Prostate gland (tissue), 2 donors: Measurements from ENCODE around the gene LIN28A. TPM values are rescaled to one million over a fixed set of nuclear protein-coding genes. Genes with fewer than 3 reads are reported as not detected.

Experiments used
- DNase-seq: peaks from one replicate; pipeline ENCODE4 v3.0.0-alpha.2; 2019; ENCODE audit warnings: low spot score
- H3K27ac ChIP-seq, 2 donors: fragments of 200-600 bp; sonication (generic); 2 replicates each; pipeline ENCODE4 v1.5.1; 2017 to 2019
- H3K27me3 ChIP-seq: fragments of 200-600 bp; sonication (generic); replicated peaks from 2 replicates; pipeline ENCODE4 v1.5.1; 2019; ENCODE audit not compliant: insufficient read depth
- H3K36me3 ChIP-seq, 2 donors: fragments of 200-600 bp; sonication (generic); 1 replicate in 1 of 2; 2 replicates in 1 of 2; pipeline versions ENCODE4 v1.5.1 to v1.8.1; 2017 to 2019
- H3K4me1 ChIP-seq: fragments of 200-600 bp; sonication (generic); replicated peaks from 2 replicates; pipeline ENCODE4 v1.5.1; 2019
- H3K4me3 ChIP-seq, 2 donors: fragments of 200-600 bp; sonication (generic); 2 replicates each; pipeline ENCODE4 v1.5.1; 2017 to 2019
- H3K9me3 ChIP-seq: fragments of 200-600 bp; sonication (generic); 2 replicates; pipeline ENCODE4 v1.5.1; 2017
- POLR2A ChIP-seq: fragments of 450-650 bp; IDR thresholded peaks from one replicate; pipeline ENCODE4 v1.6.1; 2016; ENCODE audit warnings: antibody characterized with exemption, mild to moderate bottlenecking
- POLR2AphosphoS5 ChIP-seq: sonication (generic); formaldehyde crosslinking; IDR thresholded peaks from one replicate; pipeline ENCODE4 v1.6.1; 2017; ENCODE audit warnings: antibody characterized with exemption
- WGBS: methylation state at CpG from one replicate; pipeline ENCODE4 v1.1.5; 2018; 5-methylcytosine and 5-hydroxymethylcytosine counted together
- intact Hi-C: fragments of 100-400 bp; cut with DNase I; formaldehyde crosslinking; loops from one replicate; pipeline ENCODE4 v1.14.2; 2022
- total RNA-seq, 2 donors: library from RNA; depleted of rRNA; stranded (reverse); fragments of >200 nt; gene quantifications; one replicate each; pipeline ENCODE4 v1.1.0, GENCODE V29; 2016
- TF ChIP-seq, protein P1 (sequence below), 4 experiments: fragments of 200-600 bp in 2 of 4; fragments of 450-650 bp in 2 of 4; sonication (generic) in 2 of 4; IDR thresholded peaks; 1 replicate in 3 of 4; 2 replicates in 1 of 4; pipeline ENCODE4 v1.5.1; 2016 to 2019; ENCODE audit warnings: antibody characterized with exemption in 4 of 4, mild to moderate bottlenecking in 2 of 4, moderate library complexity in 2 of 4

The LIN28A gene
- total RNA-seq, 2 donors from 2014 or later, result 0.17 TPM; not detected in 1

DNA sequence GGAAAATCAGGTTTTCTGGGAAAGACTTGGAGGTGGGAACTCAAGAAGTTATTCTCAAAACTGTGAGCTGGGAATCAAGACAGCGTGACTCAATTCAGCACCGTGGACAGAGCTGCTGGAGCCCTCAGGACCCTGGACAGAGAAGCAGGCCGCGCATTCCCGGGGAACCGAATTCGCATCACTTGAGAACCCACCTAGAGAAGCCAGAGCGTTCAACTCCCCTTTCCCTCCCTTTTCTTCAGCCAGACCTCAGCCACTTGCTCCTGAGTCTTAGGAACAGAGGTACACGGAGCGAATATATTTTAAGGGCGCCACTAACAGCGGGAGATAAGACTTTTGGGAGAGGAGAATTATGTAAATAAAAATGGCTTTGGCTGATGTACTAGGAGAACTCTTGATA is 2.0 kb upstream of the LIN28A start:
- WGBS, result 1% methylated on average over 12 of the region's 12 CpGs
- DNase-seq, result peak; percentile 58
- H3K9me3 ChIP-seq, result no peaks in the 10 kb centered on the region

DNA sequence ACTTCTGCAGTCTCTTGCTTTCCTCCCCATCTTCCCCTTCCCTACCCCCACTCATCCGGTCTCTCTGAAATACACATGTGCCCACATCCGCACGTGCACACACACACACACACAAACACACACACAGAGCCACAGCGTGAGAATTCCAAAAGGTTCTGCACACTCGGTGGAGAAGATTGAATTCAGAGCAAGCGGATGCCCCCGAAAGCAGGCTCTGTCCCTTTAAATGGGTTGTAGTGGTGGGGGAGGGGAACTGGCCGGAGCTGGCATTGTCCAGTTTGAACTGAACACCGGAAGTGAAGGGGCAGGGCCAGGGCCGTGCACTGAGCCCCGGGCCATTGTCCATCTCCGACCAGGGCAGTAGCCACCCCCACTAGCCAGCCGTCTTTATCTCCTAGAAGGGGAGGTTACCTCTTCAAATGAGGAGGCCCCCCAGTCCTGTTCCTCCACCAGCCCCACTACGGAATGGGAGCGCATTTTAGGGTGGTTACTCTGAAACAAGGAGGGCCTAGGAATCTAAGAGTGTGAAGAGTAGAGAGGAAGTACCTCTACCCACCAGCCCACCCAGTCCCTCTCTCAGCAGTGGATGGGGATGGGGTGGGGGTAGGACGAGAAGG is 1.3 kb upstream of the LIN28A start:
- Histone ChIP-seq H3K4me1 (no peaks in the 10 kb centered on the region), H3K9me3 (no peaks in the 10 kb centered on the region), H3K27me3 (peaks cover 34% of the 10 kb centered on the region), H3K4me3 (no peak overlapping the region), H3K36me3 (no peaks in the 10 kb centered on the region), H3K27ac (no peak overlapping the region)
- 3% methylated on average over 16 of the region's 16 CpGs for WGBS
- TF ChIP-seq, protein P1, sequence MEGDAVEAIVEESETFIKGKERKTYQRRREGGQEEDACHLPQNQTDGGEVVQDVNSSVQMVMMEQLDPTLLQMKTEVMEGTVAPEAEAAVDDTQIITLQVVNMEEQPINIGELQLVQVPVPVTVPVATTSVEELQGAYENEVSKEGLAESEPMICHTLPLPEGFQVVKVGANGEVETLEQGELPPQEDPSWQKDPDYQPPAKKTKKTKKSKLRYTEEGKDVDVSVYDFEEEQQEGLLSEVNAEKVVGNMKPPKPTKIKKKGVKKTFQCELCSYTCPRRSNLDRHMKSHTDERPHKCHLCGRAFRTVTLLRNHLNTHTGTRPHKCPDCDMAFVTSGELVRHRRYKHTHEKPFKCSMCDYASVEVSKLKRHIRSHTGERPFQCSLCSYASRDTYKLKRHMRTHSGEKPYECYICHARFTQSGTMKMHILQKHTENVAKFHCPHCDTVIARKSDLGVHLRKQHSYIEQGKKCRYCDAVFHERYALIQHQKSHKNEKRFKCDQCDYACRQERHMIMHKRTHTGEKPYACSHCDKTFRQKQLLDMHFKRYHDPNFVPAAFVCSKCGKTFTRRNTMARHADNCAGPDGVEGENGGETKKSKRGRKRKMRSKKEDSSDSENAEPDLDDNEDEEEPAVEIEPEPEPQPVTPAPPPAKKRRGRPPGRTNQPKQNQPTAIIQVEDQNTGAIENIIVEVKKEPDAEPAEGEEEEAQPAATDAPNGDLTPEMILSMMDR (IDR thresholded peaks at IDR 0.05), result no peak
- TF ChIP-seq POLR2A, result no peak
- no peak for TF ChIP-seq POLR2AphosphoS5
- intact Hi-C loops, result no loop called here
- DNase-seq, result no peak

More for the DNA sequence above, 2.0 kb upstream of the LIN28A start:
- Histone ChIP-seq H3K4me1 (no peaks in the 10 kb centered on the region), H3K36me3 (no peaks in the 10 kb centered on the region), H3K27ac (no peak overlapping the region), H3K27me3 (peaks cover 34% of the 10 kb centered on the region), H3K4me3 (no peak overlapping the region)
- TF ChIP-seq POLR2AphosphoS5, result peak; percentile 26
- TF ChIP-seq, protein P1 (IDR thresholded peaks at IDR 0.05), result no peak
- no peak for TF ChIP-seq POLR2A
- intact Hi-C loops, result no loop called here

DNA sequence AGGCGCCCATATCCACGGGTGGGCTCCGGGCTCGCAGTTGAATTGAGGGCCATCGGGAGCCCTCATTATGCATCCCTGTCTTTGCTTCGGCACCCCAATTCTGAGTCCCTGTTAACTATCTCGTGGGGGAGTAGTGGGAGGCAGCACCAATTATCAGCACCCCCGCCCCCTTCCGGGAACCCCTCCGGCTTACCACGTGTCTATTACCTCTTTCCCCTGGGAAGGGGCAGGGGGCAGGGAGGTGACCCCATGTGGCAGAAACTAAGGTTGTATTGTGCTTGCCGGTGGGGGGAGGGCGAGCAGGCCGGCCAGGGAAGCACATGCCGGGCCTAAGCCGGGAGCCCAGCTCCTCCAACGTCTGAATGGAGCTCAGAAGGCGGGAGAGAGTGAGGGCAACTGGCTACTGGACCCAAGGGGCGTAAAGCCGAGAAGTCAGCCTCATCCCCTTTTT is 1.0 kb downstream of the LIN28A start:
- WGBS, result 14% methylated on average over 20 of the region's 20 CpGs
- DNase-seq, result no peak
- no peaks in the 10 kb centered on the region for H3K9me3 ChIP-seq
- H3K4me3 ChIP-seq, result no peak overlapping the region
- intact Hi-C loops, result no loop called here
- H3K4me1 ChIP-seq, result no peaks in the 10 kb centered on the region
- H3K27me3 ChIP-seq, result peaks cover 34% of the 10 kb centered on the region
- TF ChIP-seq, protein P1 (IDR thresholded peaks at IDR 0.05), result no peak
- no peak for TF ChIP-seq POLR2AphosphoS5
- TF ChIP-seq POLR2A, result no peak
- no peaks in the 10 kb centered on the region for H3K36me3 ChIP-seq
- H3K27ac ChIP-seq, result no peak overlapping the region

DNA sequence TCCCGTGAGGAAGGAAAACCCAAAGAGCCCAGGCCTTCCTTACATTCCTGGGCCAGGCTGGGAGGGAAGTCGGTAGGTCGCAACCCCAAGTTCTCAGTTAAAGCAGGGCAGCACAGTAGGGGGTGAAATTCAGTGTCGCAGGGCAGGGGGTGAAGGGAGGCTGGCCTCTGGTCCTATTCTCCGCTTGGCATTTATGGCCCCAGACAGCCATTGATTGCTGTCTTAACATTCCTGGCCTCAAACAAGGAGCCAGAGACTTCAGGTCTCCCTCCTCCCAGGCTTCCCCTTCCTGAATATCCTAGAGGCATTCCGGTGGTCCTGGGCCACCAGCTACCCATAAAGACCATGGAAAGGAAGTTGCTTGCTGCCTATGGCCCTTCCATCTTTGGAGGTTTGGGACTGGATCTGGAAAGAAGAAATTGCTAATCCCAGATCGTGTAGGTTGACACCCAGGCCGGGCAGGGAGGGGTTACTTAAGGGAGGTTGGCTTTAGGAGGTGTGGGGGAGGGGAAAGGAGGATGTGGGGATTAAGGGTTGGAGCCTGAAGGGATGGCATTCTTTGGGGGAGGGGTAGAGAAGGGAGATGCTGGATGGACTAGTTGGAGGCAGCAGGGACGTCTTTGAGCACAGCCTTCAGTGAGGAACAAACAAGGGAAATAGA is 1.7 kb downstream of the LIN28A start:
- Histone ChIP-seq H3K4me1 (no peaks in the 10 kb centered on the region), H3K9me3 (no peaks in the 10 kb centered on the region), H3K36me3 (no peaks in the 10 kb centered on the region), H3K27ac (no peak overlapping the region), H3K27me3 (peaks cover 34% of the 10 kb centered on the region), H3K4me3 (no peak overlapping the region)
- intact Hi-C loops, result no loop called here
- no peak for DNase-seq
- WGBS, result 20% methylated on average over 9 of the region's 9 CpGs
- TF ChIP-seq, protein P1 (IDR thresholded peaks at IDR 0.05), result no peak
- no peak for TF ChIP-seq POLR2A
- TF ChIP-seq POLR2AphosphoS5, result no peak

DNA sequence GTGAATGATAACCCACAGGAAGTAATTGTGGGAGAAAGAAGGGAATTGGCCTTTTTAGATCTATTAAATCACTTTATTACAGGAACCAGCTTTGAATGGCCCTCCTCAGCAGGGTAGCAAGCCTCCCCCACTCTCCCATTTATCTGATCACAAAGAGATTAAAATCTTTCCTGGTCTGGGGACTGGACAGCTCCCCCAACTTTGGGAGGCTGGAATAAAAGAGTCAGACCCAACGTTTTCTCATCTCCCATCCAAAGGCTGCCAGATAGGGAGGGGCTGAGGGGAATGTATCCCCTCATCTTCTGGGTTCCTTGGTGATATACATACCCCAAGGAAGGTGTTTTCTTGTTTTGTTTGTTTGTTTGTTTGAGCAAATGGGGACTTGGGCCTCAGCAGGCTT is 2.4 kb downstream of the LIN28A start:
- Histone ChIP-seq H3K27me3 (peaks cover 34% of the 10 kb centered on the region), H3K36me3 (no peaks in the 10 kb centered on the region), H3K4me3 (no peak overlapping the region), H3K4me1 (no peaks in the 10 kb centered on the region), H3K27ac (no peak overlapping the region), H3K9me3 (no peaks in the 10 kb centered on the region)
- intact Hi-C loops, result no loop called here
- WGBS, result 0% methylated on average over 1 of the region's 1 CpG
- no peak for TF ChIP-seq POLR2AphosphoS5
- no peak for TF ChIP-seq POLR2A
- TF ChIP-seq, protein P1 (IDR thresholded peaks at IDR 0.05), result no peak
- DNase-seq, result no peak
